Gastroesophageal sphincter (tissue), 3 donors: ENCODE measurements around the gene SRGAP2C.
"Not testable (repeated sequence)": the region's sequence is repeated elsewhere in the genome, so short reads cannot be mapped to it uniquely, and the experiment has no call there.

Experiments
- EP300 ChIP-seq: sonication (generic); formaldehyde crosslinking; IDR thresholded peaks from one replicate; pipeline ENCODE4 v1.6.1; 2017; ENCODE audit warnings: antibody characterized with exemption, mild to moderate bottlenecking
- POLR2A ChIP-seq, 2 donors: fragments of 450-650 bp; IDR thresholded peaks; one replicate each; pipeline ENCODE4 v1.6.1; 2017; ENCODE audit warnings: antibody characterized with exemption in 2 of 2, mild to moderate bottlenecking in 2 of 2, moderate library complexity in 1 of 2
- POLR2AphosphoS5 ChIP-seq: sonication (generic); formaldehyde crosslinking; IDR thresholded peaks from one replicate; pipeline ENCODE4 v1.6.1; 2017; ENCODE audit warnings: antibody characterized with exemption
- TF ChIP-seq, protein P1 (sequence below), 4 experiments: fragments of 200-600 bp in 2 of 4; fragments of 450-650 bp in 2 of 4; sonication (generic) in 1 of 4; IDR thresholded peaks; one replicate each; pipeline ENCODE4 v1.5.1; 2017 to 2019; ENCODE audit warnings: antibody characterized with exemption in 4 of 4, mild to moderate bottlenecking in 2 of 4, moderate library complexity in 2 of 4

DNA sequence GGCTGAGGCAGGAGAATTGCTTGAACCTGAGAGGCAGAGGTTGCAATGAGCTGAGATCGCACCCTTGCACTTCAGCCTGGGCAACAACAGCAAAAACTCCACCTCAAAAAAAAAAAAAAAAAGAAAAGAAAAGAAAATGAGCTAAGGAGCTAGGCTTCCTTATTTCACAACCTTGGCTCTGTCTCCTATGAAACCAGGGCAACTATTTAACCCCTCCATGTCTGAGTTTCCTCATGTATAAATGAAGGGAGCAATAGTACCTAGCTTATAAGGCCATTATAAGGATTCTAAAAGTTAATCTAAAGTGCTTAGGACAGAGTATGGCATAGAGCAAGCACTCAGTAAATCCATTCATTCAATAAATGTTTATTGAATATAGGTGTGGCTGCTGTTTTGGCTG is 33.5 kb upstream of the SRGAP2C start:
- TF ChIP-seq, protein P1, sequence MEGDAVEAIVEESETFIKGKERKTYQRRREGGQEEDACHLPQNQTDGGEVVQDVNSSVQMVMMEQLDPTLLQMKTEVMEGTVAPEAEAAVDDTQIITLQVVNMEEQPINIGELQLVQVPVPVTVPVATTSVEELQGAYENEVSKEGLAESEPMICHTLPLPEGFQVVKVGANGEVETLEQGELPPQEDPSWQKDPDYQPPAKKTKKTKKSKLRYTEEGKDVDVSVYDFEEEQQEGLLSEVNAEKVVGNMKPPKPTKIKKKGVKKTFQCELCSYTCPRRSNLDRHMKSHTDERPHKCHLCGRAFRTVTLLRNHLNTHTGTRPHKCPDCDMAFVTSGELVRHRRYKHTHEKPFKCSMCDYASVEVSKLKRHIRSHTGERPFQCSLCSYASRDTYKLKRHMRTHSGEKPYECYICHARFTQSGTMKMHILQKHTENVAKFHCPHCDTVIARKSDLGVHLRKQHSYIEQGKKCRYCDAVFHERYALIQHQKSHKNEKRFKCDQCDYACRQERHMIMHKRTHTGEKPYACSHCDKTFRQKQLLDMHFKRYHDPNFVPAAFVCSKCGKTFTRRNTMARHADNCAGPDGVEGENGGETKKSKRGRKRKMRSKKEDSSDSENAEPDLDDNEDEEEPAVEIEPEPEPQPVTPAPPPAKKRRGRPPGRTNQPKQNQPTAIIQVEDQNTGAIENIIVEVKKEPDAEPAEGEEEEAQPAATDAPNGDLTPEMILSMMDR (IDR thresholded peaks at IDR 0.05), result not testable (repeated sequence)
- TF ChIP-seq EP300; POLR2AphosphoS5; POLR2A (IDR thresholded peaks at IDR 0.05): not testable (repeated sequence)
